HG03159 (cell line): ENCODE results near the gene CBX2.
A peak's percentile ranks its signal among the peaks of the same experiment; 100 is the strongest.

Experiments used
- ATAC-seq: cut with Tn5 transposase; IDR thresholded peaks from one replicate; pipeline ENCODE4 v1.9.1; 2021; ENCODE audit warnings: mild to moderate bottlenecking, moderate library complexity; ENCODE audit not compliant: unreplicated experiment

The CBX2 gene

DNA sequence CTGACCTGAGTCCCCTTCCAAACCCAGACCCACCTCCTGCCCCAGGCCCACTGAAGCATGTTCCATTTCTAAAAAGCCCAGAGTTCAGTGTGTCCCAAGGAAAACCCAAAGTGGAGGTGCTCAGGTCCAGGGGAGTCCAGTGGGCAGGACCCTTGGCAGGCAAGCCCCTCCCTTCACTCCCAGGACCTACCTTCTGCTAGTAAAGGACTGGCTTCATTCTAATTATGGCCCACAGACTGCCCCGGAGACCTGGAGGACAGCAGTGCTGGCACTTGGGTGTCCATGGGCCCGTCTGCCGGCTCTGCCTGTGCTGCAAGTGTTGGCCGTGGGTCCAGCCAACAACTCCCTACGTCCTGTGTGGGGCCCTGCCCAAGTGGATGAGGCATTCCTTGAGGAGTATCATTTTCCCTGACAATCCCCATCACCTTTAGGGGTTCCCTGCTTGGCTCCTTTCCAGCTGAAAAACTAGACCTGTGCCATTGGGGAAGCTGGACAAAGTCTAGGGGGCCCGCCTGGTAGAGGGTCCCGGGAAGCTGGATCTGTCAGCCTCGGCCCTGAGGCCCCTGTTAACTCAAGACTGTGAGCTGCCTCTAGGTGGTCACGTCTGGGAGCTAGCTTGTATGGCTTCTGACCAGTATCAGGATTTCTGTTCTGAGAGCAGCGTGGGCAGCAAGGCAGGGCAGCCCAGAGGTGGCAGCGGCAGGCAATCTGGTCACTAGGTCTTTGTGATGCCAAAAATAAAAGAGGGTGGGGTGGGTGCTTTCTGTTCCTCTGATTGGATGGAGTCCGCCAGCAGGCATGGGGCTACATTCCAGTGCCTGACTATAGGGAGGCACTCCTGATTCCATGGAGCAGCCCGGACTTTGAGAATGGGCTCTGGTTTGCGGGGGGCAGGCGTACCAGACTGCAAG lies 8.2 kb downstream of the CBX2 start:
- no peak for ATAC-seq

- ATAC-seq: no peak
Measured at GRCh38 chr17:79786930-79787643, 9.1 kb downstream of the CBX2 start.

DNA sequence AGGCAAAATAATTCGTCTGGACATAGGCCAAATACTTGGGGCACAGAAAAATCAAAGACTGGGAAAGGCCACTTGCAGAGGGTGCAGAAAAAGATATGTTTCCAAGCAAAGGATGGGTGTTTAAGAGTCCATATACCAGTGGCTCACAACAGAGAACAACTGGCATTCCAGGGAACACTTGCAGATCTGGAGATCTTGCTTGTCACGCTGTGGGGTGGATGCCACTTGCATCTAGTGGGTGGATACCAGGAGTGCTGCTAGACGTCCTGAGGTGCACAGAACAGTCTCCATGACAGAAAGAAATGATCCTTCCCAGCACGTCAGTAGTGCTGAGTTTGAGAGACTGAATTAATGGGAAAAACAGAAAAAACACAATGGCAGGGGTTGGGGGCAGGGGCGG lies 10.5 kb downstream of the CBX2 start:
- ATAC-seq: no peak

DNA sequence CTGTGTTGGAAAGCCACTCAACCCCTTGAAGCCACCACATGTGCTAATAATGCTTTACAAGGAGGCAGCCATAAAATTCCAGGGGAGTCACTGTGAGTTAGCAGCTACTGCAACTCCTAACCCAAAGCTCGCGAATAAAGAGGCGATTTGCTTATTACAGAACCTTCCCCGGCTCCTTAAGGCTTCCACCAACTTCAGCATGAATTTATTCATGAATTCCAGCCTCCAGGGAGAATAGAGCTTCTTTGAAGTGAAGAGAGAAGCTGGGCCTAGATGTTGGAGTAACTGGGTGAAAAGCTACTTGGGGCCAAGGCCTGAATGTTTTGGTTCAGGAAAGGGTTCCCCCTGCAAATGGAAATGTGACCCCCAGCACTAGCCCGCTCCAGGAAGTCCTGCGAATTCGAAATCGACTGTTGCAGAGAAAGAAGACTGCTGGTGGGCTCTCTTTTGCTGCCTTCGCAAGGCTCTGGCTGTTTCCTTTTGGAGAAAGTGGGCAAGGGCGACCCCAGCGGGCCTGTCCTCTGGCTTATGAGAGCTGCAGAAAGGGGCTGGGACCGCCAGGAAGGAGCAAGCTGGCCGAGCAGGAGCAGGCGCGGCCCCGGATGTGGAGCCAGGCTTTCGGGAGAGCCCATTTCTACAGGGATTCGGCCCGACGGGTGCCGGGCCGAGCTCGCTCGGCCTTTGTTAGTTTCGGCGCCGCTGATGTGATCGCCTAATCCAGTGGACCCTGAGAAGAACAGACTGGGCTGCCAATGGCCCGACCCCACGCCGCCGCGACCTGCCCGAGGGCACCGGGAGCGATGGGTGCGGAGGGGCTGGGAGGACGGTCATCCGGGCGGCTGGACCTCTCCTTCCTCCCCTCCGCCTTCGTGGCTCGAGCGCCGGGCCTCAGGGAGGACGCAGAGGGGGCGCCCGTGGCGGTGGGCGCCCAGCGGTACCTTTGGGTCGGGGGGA lies 11.3 kb downstream of the CBX2 start:
- ATAC-seq: no peak

- ATAC-seq: no peak
Measured at GRCh38 chr17:79789943-79790804, 12.2 kb downstream of the CBX2 start.

DNA sequence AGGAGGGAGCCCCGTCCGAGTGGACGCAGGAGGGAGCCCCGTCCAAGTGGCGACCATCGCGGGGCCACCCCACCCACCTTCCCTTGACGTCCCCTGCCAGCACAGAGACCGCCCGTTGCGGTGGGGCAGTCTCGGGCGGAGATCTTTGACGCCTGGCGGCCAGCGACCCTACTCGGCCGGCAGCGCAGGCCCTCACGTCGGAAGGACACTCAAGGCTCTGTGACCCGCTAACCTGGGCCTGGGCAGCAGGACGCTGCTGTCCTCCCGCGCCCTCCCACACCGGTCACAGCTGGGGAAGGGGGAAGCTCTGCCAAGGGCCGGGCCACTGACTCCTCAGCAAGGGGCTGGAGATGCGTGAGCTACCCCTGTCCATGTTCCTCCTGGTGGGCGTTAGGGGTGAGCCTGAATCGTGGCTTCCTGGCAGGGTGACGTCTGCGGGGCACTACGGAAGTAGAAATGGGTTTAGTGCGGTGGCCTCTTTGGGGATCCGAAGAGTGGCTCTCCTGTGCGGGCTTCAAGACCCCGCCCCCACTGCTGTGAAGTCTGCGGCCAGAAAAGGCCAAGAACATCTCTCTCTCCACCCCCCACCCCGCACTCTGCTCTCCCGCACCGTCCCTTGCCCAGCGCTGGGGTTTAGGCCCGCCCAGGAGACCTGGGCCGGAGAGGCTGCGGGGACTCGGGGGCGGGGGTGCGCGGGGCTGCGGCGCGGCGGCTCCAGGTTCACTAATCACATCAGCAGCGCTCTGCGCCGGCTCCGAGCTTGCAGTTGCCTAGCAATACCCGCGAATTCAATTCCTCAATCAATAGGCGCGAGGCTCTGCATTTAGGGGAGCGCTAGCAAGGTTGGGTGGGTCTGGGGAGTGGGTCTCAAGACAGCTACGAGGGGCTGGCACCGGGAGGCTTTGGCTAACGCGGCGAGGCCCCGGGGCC lies 13.1 kb downstream of the CBX2 start:
- ATAC-seq: no peak

DNA sequence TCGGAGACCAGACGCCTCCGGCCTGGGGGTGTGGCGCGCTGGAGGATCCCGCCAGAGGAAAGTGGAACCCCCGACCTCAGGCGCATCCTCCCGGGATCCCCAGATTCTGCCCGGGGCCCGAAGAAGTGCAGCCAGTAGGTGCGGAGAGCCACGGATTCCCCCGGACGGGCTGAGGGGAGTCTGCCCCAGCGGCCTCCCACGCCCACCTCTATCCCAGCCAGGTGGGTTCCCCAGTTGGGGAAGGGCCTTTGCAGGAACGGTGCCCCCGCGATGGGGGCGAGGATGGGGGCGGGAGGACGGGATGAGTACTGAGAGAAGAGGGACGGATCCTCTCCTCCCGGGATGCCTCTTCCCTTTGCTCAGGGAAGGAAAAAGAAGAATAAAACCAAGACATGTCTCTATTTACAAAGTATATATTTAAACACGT lies 13.8 kb downstream of the CBX2 start:
- no peak for ATAC-seq

DNA sequence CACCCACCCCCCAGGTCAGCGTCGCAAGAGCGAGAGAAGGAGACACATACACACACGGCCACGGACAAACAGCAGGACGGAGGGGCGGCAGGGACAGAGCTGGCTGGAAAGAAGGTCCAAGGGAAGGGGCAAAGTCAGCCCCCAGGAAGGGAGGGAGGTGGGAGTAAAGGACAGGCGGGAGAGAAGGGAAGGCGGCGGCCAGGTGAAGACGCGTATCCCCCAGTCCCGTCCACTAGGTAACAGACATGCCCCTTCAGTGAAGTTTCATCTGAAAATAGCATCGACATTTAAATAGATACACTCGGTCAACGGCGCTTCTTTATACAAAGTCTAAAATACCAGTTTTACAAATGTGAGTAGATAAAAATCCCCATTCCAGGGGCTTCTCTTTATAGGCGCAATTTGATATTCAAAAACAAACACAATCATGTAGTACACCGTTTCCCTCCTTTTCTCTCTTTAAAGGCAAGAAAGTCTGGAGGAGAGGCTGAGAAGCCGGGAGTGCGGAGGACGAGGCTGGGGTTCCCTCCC lies 14.5 kb downstream of the CBX2 start:
- no peak for ATAC-seq

GRCh38 chr17:79792984-79793923 lies 15.3 kb downstream of the CBX2 start:
- ATAC-seq: no peak

DNA sequence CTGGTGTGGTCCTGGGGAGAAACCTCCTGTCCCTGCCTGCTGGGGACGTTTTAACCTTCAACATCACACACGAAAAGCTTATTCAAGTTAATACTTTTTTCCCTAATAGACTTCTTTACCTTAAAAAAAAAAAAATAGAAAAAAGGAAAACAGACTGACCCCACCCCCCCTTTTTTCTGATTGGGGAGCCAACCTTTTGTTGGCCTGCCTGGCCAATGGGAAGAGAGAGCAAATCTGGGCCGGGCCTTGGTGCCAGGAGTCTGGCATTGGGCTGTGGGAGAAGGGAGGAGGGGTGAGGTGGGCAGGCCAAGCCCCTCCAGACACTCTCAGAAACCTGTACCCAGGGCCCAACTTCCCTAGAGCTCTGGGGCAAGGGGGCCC lies 16.0 kb downstream of the CBX2 start:
- ATAC-seq: no peak

- no peak for ATAC-seq
Measured at GRCh38 chr17:79794659-79795511, 16.9 kb downstream of the CBX2 start.

DNA sequence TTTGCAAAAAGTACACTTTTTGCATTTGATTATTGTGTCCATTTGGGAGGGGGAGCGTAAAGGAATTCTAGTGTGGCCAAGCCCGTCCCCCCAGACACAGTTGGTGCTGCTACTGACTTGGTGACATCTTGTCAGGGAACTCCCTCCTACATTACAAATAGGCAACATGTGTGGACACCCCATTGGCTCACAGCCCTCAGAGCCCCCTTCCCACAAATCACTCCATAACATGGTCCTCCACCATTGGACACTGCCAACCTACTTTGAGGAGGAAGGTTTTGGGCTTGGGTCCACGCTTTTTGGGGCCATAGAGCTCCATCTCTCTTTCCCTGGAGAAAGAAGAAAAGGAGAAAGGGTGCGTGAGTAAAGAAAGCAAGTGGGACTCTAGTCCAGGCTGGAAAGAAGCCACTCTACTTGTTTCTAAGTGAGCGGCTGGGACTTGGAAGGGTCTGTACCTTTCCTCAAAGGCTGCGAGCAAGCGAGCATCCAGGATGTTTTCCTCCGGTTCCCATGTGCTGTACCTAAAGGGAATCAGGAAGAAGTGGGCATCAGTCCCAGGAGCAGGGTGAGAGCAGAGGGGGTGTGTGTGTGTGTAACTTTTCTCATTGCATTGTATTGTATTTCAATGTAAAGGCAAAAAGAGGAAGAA lies 18.0 kb downstream of the CBX2 start:
- ATAC-seq: no peak

DNA sequence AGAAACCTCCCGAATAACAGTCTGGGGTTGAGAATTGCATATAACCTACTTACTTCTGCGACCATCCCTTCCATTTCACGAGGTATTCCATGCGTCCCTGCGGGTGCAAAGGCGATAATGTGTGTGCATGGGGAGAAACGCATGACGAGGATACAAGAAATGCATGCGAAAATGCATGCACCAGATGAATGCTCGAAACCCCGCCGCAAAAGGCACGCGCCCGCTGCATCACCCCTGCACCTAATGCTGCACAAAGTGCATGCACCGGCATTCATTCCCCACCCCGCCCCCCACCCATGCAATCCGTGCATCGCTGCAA lies 18.5 kb downstream of the CBX2 start:
- no peak for ATAC-seq

DNA sequence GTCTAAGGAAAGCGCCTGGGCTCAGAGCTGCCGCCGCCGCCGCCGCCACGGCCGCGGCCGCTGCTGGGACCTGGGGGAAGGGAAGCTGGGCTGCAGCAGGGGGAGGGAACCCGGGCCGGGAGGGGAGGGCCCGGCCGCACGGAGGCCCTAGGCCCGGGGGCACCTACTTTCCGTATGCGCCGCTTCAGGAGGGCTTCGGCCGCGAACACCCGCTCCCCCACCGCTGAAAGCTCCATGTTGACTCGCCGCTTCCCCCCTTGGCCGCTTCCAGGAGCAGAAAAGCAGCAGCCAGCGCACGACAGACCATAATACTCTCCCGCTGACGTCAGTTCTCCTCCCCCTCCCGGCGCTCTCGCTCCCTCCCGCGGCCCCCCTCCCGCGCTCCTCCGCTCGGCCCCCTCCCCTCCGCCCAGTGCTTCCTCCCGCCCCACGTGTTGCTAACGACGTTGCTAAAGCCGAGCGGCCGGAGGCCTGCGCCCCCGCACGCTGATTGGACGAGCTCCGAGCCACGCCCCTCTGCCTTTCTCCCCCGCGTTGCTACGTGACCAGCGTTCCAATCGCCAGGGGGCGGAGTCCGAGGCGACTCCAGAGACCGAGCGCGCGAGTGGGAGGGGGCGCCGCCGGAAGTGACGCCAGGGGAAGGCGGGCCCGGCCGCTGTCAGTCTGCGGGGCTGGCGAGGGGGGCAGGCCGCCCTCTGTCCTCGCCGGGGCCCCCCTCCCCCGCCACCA lies 19.0 kb downstream of the CBX2 start, which contains the start of gene CBX8:
TSS of gene CBX8 (minus strand) at position 315 of the 729 bp plus-strand sequence. CDS start at position 236, 79 bp downstream.
- peak; percentile 92 for ATAC-seq

GRCh38 chr17:79797492-79798298 lies 19.7 kb downstream of the CBX2 start:
- ATAC-seq: no peak
